Measurements from ENCODE around the gene APOC4. TPM values are rescaled to one million over a fixed set of nuclear protein-coding genes. Genes with fewer than 3 reads are reported as not detected.
A peak's percentile ranks its signal among the peaks of the same experiment; 100 is the strongest.

The APOC4 gene
- total RNA-seq, 1 donor from 2014 or later = not detected

DNA sequence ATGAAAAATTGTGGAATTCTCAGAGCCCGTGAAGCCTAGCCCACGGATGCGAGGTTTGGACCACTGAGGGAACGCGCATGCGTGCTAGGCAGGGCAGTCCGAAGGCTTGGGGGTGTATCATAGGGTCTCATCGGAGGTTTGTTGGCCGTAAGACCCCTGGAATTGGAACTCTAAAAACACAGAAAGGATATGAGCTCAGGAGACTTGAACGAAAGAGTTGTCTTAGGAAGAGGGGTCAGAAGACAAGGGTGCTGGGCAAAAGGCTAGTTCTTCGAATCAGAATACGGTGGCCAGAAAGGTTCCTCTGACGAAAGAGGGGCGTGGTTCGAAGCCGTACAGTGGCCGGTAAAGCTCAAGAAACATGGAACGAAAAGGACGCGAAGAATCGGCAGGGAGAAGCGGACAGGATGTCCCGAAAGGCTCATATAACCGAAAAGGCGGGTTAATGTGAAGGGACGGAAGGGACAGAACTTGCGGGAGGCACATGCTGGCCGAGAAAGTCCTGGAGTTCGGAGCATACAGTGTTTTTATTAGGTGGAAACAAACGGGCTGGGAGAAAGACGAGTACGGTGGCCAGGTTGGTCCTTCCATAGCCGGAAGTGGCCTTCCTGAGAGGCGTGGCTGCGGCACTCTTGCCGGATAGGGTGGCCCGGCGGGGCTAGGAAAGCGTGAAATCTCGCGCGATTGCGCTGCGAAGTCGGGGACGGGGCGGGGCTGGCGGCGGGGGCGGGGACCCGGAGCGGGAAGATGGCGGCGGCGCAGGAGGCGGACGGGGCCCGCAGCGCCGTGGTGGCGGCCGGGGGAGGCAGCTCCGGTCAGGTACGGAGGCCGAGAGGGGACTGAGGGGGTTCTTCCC lies 12.8 kb downstream of the APOC4 start, which contains the start of gene CLPTM1:
TSS of gene CLPTM1 (plus strand) at position 732 of the 856 bp plus-strand sequence. CDS start at position 748, 16 bp downstream.
- peak within 1 kb of the TSS; percentile 97 for H3K4me3 Mint-ChIP-seq (ENCODE audit: unreplicated experiment)
- H3K9me3 Mint-ChIP-seq (ENCODE audit: unreplicated experiment) = no peaks in the 10 kb centered on the region
- DNase-seq (ENCODE audit: low spot score) = peak; percentile 96
- TF ChIP-seq, protein P1, sequence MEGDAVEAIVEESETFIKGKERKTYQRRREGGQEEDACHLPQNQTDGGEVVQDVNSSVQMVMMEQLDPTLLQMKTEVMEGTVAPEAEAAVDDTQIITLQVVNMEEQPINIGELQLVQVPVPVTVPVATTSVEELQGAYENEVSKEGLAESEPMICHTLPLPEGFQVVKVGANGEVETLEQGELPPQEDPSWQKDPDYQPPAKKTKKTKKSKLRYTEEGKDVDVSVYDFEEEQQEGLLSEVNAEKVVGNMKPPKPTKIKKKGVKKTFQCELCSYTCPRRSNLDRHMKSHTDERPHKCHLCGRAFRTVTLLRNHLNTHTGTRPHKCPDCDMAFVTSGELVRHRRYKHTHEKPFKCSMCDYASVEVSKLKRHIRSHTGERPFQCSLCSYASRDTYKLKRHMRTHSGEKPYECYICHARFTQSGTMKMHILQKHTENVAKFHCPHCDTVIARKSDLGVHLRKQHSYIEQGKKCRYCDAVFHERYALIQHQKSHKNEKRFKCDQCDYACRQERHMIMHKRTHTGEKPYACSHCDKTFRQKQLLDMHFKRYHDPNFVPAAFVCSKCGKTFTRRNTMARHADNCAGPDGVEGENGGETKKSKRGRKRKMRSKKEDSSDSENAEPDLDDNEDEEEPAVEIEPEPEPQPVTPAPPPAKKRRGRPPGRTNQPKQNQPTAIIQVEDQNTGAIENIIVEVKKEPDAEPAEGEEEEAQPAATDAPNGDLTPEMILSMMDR (IDR thresholded peaks at IDR 0.05; ENCODE audit: unreplicated experiment) = no peak
- peaks cover 40% of the 10 kb centered on the region for H3K4me1 Mint-ChIP-seq (ENCODE audit: unreplicated experiment)
- H3K27ac Mint-ChIP-seq (ENCODE audit: unreplicated experiment) = peak within 1 kb of the TSS; percentile 99
- H3K27me3 Mint-ChIP-seq (ENCODE audit: unreplicated experiment) = peaks cover 13% of the 10 kb centered on the region
- H3K36me3 Mint-ChIP-seq (ENCODE audit: low read depth, unreplicated experiment) = peaks cover 11% of the 10 kb centered on the region

DNA sequence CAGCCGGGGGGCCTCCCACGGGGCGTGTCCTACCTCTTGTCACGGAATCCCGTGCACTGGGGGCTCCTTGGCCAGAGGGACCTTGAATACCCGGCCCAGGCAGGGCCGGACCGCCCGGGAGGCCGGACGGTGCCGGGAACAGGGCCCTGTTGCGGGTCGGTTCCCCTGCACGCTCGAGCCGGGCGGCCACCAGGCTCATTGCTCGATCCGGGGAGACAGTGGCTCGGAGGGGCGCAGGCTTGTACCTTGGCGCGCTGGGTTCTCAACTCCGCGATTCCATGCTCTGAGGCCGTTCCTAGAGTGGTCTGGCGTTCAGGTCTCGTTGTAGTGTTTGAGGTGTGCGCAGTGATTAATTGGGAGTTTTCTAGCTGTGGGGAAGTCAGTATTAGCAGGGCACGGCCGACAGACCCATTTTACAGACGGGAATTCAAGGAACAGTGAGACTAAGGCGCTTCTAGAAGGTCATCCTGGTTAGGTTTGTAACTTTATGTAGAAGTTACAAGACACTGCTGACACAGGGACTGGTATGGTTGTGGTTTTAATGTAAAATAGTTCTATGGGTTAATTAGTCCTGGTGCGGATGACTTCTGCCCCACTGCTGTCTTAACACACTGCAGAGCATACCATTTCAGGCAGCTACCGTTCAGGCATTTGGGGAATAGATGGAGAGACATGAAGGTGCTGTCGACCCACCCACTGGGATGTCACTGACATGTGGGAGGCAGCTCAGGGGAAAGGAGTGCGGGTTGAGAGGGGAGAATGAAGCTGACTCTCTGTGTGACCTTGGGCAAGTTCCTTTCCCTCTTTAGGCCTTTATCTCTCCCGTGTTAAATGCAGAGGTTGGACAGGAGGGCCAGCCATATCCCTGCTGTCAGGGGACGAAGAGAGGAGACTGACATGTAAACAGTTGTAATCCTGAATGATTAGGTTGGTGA lies 13.7 kb downstream of the APOC4 start:
- peak overlapping the region; percentile 80 for H3K27ac Mint-ChIP-seq (ENCODE audit: unreplicated experiment)

DNA sequence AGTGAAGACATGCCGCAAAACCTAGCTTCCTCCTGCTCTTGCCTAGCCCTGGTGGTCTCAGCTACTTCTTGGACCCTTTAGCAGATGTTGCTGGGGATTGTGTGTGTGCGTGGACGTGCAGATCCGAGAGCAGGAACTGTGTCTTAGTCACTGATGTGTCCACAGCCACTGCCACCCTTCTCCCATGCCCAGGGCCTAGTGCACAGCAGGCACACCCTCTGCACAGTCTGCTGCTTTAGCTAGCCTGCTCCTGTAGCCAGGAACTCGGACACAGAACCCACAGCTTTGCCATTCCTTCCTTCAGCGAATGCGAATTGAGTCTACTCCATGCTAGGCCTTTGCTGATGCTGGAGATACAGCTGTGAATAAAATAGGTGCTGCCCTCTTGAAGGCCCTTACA lies 15.5 kb downstream of the APOC4 start:
- no peak for DNase-seq (ENCODE audit: low spot score)
- H3K4me1 Mint-ChIP-seq (ENCODE audit: unreplicated experiment) = peaks cover 40% of the 10 kb centered on the region
- no peaks in the 10 kb centered on the region for H3K9me3 Mint-ChIP-seq (ENCODE audit: unreplicated experiment)
- H3K27me3 Mint-ChIP-seq (ENCODE audit: unreplicated experiment) = peaks cover 14% of the 10 kb centered on the region
- peaks cover 27% of the 10 kb centered on the region for H3K36me3 Mint-ChIP-seq (ENCODE audit: low read depth, unreplicated experiment)
- peak overlapping the region; percentile 74 for H3K27ac Mint-ChIP-seq (ENCODE audit: unreplicated experiment)
- TF ChIP-seq, protein P1 (IDR thresholded peaks at IDR 0.05; ENCODE audit: unreplicated experiment) = no peak
- H3K4me3 Mint-ChIP-seq (ENCODE audit: unreplicated experiment) = peak overlapping the region; percentile 97

More for the DNA sequence above, 13.7 kb downstream of the APOC4 start:
- Mint-ChIP-seq H3K9me3 (ENCODE audit: unreplicated experiment) (no peaks in the 10 kb centered on the region), H3K4me3 (ENCODE audit: unreplicated experiment) (peak overlapping the region; percentile 97), H3K4me1 (ENCODE audit: unreplicated experiment) (peaks cover 40% of the 10 kb centered on the region), H3K36me3 (ENCODE audit: low read depth, unreplicated experiment) (peaks cover 19% of the 10 kb centered on the region), H3K27me3 (ENCODE audit: unreplicated experiment) (peaks cover 14% of the 10 kb centered on the region)
- TF ChIP-seq, protein P1 (IDR thresholded peaks at IDR 0.05; ENCODE audit: unreplicated experiment) = no peak
- no peak for DNase-seq (ENCODE audit: low spot score)

DNA sequence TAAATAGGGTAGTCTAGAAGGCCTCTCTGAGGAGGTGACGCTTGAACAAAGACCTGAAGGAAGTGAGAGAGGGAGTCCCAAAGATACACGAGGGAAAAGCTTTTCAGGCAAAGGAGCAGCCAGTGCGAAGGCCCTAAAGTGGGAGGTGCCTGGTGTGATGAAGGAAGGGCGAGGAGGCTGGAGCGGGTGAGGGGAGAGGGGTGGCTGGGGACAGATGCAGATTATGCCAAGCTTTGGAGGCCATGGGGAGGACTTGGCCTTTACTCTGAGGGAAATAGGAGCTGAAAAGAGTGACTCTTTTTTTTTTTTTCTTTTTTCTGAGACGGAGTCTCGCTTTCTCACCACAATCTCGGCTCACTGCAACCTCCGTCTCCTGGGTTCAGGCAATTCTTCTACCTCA lies 16.1 kb downstream of the APOC4 start:
- Mint-ChIP-seq H3K36me3 (ENCODE audit: low read depth, unreplicated experiment) (peaks cover 27% of the 10 kb centered on the region), H3K4me1 (ENCODE audit: unreplicated experiment) (peaks cover 40% of the 10 kb centered on the region), H3K4me3 (ENCODE audit: unreplicated experiment) (peak overlapping the region; percentile 34), H3K27me3 (ENCODE audit: unreplicated experiment) (peaks cover 16% of the 10 kb centered on the region), H3K9me3 (ENCODE audit: unreplicated experiment) (no peaks in the 10 kb centered on the region), H3K27ac (ENCODE audit: unreplicated experiment) (peak overlapping the region; percentile 74)
- no peak for DNase-seq (ENCODE audit: low spot score)
- TF ChIP-seq, protein P1 (IDR thresholded peaks at IDR 0.05; ENCODE audit: unreplicated experiment) = no peak
